ENCODE data around the gene PHF23.

Gene PHF23

GRCh38 chr17:7238420-7239090, 702 bp downstream of the PHF23 start:
- no peak for DNase-seq (ENCODE audit: low read depth in 4 of 4, low spot score in 1 of 4)

- peak; percentile 69 to 87 (median 82) for DNase-seq (ENCODE audit: low read depth in 4 of 4, low spot score in 1 of 4)
These were observed 1.4 kb downstream of the PHF23 start for GRCh38 chr17:7237761-7238419.

- DNase-seq (ENCODE audit: low read depth in 4 of 4, low spot score in 1 of 4), result no peak
These were observed 1.9 kb downstream of the PHF23 start for GRCh38 chr17:7237266-7237760.

- no peak for DNase-seq (ENCODE audit: low read depth in 4 of 4, low spot score in 1 of 4)
These were observed 2.4 kb downstream of the PHF23 start for GRCh38 chr17:7236808-7237207.

- DNase-seq (ENCODE audit: low read depth in 4 of 4, low spot score in 1 of 4), result no peak
These were observed 3.3 kb downstream of the PHF23 start for GRCh38 chr17:7235693-7236665.

- peak; percentile 86 to 94 (median 88) for DNase-seq (ENCODE audit: low read depth in 4 of 4, low spot score in 1 of 4)
These were observed 4.9 kb downstream of the PHF23 start, which contains the start of gene DVL2 for GRCh38 chr17:7234083-7234951. Gene DVL2, minus strand, starts transcription at chr17:7234517. Its CDS starts 255 bp downstream, at chr17:7234262.

- DNase-seq (ENCODE audit: low read depth in 4 of 4, low spot score in 1 of 4), result no peak
These were observed 5.6 kb downstream of the PHF23 start for GRCh38 chr17:7233701-7234082.

GRCh38 chr17:7232114-7232513, 7.1 kb downstream of the PHF23 start:
- DNase-seq (ENCODE audit: low read depth in 4 of 4, low spot score in 1 of 4), result no peak

GRCh38 chr17:7229504-7229903, 9.8 kb downstream of the PHF23 start:
- DNase-seq (ENCODE audit: low read depth in 4 of 4, low spot score in 1 of 4), result no peak

- no peak for DNase-seq (ENCODE audit: low read depth in 4 of 4, low spot score in 1 of 4)
These were observed 10.3 kb downstream of the PHF23 start for GRCh38 chr17:7228920-7229319.

GRCh38 chr17:7226721-7227710, 12.2 kb downstream of the PHF23 start:
- DNase-seq (ENCODE audit: low read depth in 4 of 4, low spot score in 1 of 4), result no peak

- no peak for DNase-seq (ENCODE audit: low read depth in 4 of 4, low spot score in 1 of 4)
These were observed 13.4 kb downstream of the PHF23 start for GRCh38 chr17:7225711-7226331.

- no peak for DNase-seq (ENCODE audit: low read depth in 4 of 4, low spot score in 1 of 4)
These were observed 14.6 kb downstream of the PHF23 start for GRCh38 chr17:7224661-7225111.

GRCh38 chr17:7224110-7224509, 15.1 kb downstream of the PHF23 start:
- DNase-seq (ENCODE audit: low read depth in 4 of 4, low spot score in 1 of 4), result no peak

GRCh38 chr17:7223375-7223774, 15.9 kb downstream of the PHF23 start:
- no peak for DNase-seq (ENCODE audit: low read depth in 4 of 4, low spot score in 1 of 4)

- DNase-seq (ENCODE audit: low read depth in 4 of 4, low spot score in 1 of 4), result no peak
These were observed 16.3 kb downstream of the PHF23 start for GRCh38 chr17:7222972-7223292.

GRCh38 chr17:7222093-7222971, 16.9 kb downstream of the PHF23 start:
- DNase-seq (ENCODE audit: low read depth in 4 of 4, low spot score in 1 of 4), result no peak
